T47D (cell line): ENCODE results near the gene SERHL2.
"Not testable (repeated sequence)": the region's sequence is repeated elsewhere in the genome, so short reads cannot be mapped to it uniquely, and the experiment has no call there.

ENCODE experiments used
- DNase-seq, 2 experiments: peaks; one replicate each; pipeline versions ENCODE4 v3.0.0 to v3.0.0-alpha.2; 2011 to 2012; ENCODE audit warnings: low read depth in 1 of 2, low spot score in 1 of 2
- JUND ChIP-seq: IDR thresholded peaks from 2 replicates; pipeline ENCODE4 v1.6.1; 2012; ENCODE audit warnings: low read depth
- in situ Hi-C: cut with HindIII; loops from 2 replicates; pipeline ENCODE4 v1.10.0; 2016; ENCODE audit warnings: low sequenced_read_pairs, low pct_unique_long_range_greater_than_20kb

The SERHL2 gene

DNA sequence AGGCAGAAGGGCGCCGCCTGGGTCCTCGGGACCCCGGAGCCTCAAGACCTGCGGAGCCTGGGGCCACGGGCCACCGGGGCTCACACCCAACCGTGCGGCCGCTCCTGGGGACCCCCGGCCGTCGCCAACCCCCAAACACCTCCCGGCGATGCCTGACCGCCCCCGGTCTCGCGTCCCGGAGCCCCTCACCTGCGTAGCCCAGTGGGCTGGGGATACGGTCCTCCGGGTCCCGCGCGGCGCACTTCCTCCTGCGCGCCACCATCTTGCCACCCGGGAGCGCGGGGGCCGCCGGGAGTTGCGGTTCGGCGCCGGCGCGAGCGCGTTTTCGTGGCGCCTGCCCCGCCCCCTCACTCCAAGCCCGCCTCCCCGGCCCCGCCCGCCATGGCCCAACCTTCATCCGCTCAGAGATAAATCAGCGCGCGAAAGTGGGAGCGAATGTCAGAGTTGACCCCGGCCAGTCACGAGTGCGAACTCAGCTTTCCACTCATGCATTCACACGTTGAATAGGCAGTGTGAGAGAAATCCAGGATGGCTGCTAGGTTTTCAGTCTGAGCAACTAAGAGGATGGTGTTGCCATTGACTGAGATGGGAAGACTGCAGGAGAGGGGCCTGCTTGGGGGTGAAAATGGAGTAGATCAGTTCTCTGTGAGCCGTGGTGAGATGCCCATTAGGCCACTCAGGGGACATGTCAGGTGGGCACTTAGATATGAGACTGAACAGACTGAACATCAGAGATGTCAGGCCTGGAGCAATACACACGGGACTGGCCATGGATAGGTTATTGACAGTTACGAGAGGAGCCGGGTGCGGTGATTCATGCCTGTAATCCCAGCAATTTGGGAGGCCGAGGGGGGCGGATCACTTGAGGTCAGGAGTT, 34.0 kb upstream of the SERHL2 start, which contains the start of gene RRP7A:
TSS of gene RRP7A (minus strand) at position 272 of the 877 bp plus-strand sequence. CDS start at position 262, 10 bp downstream.
- DNase-seq = peak; percentile 21 to 65
- in situ Hi-C loops = no loop called here
- TF ChIP-seq JUND = no peak

DNA sequence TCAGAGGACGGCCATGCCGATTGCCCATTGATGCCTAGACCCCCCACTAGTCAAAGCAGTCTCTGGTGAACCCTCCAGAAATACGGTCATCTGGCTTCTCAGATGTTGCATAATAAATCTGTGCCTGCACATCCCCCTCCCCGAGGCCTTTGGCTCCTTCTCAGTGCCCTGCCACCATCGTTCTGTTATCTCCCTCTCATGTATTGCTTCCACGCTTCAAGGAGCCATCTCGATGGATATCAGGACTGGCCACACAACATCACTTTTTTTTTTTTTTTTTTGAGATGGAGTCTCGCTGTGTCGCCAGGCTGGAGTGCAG, 32.6 kb upstream of the SERHL2 start:
- no peak for TF ChIP-seq JUND
- no peak for DNase-seq
- in situ Hi-C loops = no loop called here

DNA sequence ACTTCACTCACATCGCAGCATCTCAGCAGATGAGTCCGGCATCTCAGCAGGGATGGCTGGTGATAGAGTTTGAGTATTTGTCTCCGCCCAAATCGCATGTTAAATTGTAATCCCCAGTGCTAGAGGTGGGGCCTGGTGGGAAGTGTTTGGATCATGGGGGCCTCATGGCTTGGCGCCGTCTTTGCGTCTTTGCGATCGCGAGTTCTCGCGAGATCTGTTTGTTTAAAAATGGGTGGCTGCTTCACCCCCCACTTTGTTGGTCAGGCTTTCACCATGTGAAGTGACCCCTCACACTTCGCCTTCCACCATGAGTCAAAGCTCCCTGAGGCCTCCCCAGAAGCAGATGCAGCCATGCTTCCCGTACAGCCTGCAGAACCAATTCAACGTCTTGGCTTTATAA, 31.2 kb upstream of the SERHL2 start:
- DNase-seq = no peak
- TF ChIP-seq JUND = no peak
- in situ Hi-C loops = no loop called here

DNA sequence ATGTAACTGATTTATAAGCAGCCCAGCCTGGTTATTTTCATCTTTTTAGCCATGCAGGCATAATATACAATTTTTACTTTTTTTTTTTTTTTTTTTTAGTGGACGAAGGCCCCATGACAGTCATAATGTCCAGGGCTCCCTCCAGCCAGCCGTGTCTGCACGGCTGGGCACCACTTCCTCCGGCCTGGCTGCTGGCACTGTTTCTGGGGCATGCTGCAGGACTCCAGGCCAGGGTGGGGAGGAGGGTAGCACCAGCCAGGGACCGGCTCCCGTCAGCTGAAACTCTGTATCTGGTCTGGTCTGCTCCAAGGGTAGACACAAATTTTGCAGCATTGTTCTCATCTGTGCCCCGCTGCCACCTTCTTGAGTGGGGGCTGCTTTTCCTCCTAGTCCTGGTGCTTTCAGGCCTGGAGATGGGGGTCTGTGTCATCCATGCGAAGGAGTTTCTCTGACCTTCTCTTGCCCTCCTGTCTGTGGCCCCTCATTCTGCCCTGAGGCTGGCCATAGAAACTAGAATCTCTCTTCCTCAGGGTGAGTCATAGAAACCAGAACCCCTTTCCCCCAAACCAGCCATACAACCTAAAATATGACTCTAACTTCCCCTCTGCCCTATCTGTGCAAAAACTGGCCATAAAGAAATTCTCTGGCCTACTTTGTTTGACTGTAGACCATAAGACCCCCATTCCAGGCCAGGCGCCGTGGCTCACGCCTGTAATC, 25.0 kb upstream of the SERHL2 start:
- no peak for TF ChIP-seq JUND
- no peak for DNase-seq
- in situ Hi-C loops = no loop called here

DNA sequence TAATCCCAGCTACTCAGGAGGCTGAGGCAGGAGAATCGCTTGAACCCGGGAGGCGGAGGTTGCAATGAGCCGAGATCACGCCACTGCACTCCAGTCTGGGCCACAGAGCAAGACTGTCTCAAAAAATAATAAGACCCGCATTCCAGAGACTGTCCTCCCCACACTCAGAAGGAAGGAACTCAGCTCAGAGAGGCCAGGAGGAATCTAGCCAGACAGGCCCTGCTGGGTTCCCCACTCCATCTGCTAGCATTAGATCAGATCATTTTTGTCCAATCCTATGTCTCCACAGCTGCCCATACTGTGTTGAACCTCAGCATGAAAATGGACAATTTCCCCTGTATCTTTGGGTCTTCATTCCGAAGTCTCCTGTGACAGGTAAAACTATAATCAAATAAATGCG, 24.3 kb upstream of the SERHL2 start:
- peak in 1 of 2 experiments; percentile 81 for DNase-seq
- in situ Hi-C loops = not testable (repeated sequence)

DNA sequence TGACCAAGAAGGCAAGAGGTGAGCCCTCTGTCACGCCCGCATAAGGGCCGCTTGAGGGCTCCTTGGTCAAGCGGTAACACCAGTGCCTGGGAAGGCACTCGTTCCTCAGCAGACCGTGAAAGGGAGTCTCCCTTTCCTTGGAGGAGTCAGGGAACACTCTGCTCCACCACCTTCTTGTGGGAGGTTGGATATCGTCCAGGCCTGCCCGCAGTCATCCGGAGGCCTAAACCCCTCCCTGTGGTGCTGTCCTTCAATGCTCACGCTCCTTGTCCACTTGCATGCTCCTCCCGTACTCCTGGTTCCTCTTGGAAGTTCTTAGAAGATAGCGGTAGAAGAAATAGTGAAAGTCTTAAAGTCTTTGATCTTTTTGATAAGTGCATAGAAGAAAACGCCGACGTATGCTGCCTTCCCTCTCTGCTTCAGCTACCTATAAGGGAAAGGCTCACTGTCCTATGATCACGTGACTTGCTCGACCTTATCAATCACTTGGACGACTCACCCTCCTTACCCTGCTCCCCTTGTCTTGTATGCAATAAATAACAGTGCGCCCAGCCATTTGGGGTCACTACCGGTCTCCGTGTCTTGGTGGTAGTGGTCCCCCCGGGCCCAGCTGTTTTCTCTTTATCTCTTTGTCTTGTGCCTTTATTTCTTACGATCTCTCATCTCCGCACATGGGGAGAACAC, 22.2 kb upstream of the SERHL2 start:
- in situ Hi-C loops, DNase-seq: not testable (repeated sequence)

DNA sequence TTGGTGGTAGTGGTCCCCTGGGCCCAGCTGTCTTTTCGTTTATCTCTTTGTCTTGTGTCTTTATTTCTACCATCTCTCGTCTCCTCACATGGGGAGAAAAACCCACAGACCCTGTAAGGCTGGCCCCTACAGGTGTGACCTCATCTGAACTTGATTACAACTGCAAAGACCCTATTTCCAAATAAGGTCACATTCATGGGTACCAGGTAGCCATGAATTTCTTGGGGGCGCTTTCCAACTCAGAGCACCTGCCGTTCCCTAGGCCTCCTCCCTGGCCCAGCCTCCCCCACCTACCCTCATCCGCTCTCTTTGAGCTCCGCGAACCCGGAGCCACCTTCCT, 20.1 kb upstream of the SERHL2 start:
- no peak for DNase-seq
- TF ChIP-seq JUND = no peak
- in situ Hi-C loops = no loop called here

DNA sequence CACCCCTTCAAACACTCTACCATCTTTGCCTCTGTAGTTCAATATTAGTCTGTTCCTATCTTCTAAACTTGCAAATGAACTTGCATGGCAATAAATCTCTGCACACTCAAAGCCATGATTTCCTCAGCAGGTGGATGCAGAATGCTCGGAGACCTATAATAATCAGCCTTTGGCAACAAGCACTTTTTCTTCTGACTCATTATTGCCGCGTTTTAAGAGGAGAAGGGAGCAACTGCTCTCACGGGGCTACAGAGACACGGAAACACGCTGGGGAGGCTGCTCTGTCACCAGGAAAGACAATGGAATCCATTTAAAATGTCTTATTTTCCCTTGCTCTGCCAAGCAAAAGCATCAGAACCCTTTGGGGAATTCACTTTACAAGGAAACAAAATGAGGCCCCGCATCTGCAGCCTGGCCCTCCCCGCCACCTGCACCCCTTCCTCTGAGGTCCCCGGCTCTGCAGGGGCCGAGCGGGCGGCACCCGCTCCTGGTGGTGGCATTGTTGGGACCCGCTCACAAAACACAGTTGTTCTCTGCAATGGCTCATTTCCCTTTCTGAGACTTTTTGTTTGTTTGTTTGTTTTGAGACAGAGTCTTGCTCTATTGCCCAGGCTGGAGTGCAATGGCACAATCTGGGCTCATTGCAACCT, 18.5 kb upstream of the SERHL2 start:
- in situ Hi-C loops, DNase-seq: not testable (repeated sequence)

DNA sequence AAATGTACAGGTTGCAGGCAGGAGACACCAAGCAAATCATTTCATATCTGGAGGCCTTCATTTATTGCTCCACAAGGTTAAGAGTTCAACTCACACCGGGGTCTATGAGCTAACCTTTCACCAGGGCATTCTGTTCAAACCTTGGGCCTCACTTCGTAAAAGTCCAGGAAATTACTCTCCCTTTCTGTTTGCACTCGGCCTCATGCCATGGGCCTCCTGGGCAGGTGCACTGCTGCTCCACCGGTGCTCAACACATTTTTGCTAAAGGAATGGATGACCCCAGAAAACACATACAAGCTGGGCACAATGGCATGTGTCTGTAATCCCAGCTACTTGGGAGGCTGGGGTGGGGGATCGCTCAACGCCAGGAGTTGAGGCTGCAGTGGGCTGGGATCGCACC, 17.6 kb upstream of the SERHL2 start:
- DNase-seq = no peak
- no peak for TF ChIP-seq JUND
- in situ Hi-C loops = no loop called here

DNA sequence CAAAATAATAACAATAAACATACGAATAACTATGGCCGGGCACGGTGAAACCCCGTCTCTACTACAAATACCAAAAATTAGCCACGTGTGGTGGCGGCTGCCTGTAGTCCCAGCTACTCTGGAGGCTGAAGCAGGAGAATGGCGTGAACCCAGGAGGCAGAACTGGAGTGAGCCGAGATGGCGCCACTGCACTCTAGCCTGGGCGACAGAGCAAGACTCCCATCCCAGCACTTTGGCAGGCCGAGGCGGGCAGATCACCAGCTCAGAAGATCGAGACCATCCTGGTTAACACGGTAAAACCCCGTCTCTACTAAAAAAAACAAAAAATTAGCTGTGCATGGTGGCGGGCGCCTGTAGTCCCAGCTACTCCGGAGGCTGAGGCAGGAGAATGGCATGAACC, 17.1 kb upstream of the SERHL2 start:
- in situ Hi-C loops = not testable (repeated sequence)

DNA sequence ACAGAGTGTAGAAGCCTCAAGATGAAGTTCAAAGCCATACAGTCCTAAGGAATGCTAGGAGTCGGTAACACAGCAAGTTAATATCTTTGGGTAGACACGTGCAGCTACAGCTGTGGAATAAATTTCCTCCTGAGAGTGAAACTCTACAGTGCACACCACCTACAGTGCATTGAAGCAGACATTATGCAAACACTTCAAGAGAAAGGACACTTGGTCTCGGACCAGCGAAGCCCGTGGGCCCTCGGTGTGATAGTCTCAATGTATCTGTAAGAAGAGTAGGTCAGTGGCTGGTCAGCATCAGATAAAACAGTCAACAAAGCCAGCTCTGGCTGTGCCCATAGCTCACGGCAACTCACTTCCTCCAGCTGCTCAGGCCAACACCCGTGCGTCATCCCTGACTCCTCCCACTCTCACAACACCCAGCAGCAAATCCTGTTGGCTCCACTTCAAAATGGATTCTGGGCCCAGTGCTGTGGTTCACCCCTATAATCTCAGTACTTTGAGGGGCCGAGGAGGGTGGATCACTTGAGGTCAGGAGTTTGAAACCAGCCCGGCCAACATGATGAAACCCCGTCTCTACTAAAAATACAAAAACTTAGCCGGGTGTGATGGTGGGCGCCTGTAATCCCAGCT, 16.4 kb upstream of the SERHL2 start:
- peak in 1 of 2 experiments; percentile 51 for DNase-seq
- in situ Hi-C loops = not testable (repeated sequence)
- TF ChIP-seq JUND = peak; percentile 20; the same call in 1 of the 2 replicates

More for the DNA sequence above, 17.1 kb upstream of the SERHL2 start:
- not testable (repeated sequence) for DNase-seq

DNA sequence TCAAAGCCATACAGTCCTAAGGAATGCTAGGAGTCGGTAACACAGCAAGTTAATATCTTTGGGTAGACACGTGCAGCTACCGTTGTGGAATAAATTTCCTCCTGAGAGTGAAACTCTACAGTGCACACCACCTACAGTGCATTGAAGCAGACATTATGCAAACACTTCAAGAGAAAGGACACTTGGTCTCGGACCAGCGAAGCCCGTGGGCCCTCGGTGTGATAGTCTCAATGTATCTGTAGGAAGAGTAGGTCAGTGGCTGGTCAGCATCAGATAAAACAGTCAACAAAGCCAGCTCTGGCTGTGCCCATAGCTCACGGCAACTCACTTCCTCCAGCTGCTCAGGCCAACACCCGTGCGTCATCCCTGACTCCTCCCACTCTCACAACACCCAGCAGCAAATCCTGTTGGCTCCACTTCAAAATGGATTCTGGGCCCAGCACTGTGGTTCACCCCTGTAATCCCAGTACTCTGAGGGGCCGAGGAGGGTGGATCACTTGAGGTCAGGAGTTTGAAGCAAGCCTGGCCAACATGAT, 14.5 kb upstream of the SERHL2 start:
- in situ Hi-C loops = not testable (repeated sequence)
- peak in 1 of 2 experiments; percentile 67 for DNase-seq
